ENCODE measurements around the gene MICB. TPM values are rescaled to one million over a fixed set of nuclear protein-coding genes. Genes with fewer than 3 reads are reported as not detected.

Gene MICB
- total RNA-seq, 2 donors from 2014 or later, result 1.6 to 3.1 TPM

DNA sequence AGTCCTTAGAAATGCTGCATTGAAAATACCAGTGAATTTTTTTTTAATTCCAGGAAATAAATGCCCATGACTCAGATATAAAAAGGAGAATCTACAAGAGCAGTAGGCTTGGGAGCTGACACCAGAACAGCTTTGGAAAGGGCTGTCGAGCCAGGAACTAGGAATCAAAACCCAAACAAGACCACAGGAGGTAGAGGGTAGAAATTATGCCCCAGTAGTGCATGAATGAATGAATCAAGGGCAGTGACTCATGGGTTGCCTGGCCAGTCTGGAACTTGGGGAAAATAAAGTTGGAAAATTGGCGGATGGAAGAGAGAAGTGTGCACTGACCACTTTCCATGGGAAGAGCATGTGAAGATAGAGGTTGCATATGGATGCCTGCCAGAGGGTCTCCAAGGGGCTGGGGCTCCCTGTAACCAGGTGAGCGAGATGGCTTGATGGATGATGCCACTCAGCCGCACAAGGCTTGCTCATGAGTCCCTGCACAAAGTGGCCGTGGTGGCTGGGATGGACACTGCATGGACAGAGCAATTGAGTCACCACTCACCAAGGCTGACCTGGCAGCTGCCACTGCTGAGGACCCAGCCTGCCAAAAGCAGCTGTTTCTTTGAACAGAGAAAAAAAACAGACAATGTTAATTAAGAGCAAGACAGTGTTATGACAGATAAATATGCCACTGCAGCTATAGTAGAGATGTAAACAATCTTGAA lies 15.7 kb downstream of the MICB start:
- Histone ChIP-seq H3K27ac (no peak overlapping the region), H3K4me1 (no peaks in the 10 kb centered on the region), H3K27me3 (no peaks in the 10 kb centered on the region), H3K4me3 (no peak overlapping the region), H3K9me3 (no peaks in the 10 kb centered on the region), H3K36me3 (no peaks in the 10 kb centered on the region)
- TF ChIP-seq, protein P1, sequence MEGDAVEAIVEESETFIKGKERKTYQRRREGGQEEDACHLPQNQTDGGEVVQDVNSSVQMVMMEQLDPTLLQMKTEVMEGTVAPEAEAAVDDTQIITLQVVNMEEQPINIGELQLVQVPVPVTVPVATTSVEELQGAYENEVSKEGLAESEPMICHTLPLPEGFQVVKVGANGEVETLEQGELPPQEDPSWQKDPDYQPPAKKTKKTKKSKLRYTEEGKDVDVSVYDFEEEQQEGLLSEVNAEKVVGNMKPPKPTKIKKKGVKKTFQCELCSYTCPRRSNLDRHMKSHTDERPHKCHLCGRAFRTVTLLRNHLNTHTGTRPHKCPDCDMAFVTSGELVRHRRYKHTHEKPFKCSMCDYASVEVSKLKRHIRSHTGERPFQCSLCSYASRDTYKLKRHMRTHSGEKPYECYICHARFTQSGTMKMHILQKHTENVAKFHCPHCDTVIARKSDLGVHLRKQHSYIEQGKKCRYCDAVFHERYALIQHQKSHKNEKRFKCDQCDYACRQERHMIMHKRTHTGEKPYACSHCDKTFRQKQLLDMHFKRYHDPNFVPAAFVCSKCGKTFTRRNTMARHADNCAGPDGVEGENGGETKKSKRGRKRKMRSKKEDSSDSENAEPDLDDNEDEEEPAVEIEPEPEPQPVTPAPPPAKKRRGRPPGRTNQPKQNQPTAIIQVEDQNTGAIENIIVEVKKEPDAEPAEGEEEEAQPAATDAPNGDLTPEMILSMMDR (IDR thresholded peaks at IDR 0.05), result no peak
- peak; percentile 42 for DNase-seq (ENCODE audit: low spot score)

DNA sequence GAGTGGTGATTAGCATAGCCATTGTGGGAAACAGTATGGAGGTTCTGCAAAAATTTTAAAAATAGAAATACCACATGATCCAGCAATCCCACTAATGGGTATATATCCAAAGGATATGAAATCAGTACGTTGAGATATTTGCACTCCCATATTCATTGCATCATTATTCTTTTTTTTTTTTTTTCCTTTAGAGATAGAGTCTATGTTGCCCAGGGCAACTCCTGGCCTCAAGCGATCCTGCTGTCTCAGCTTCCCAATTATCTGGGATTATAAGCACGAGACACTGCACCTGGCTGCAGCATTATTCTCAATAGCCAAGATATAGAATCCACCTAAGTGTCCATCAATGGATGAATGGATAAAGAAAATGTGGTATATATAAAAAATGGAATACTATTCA lies 23.9 kb downstream of the MICB start:
- Histone ChIP-seq H3K27ac (no peak overlapping the region), H3K4me1 (no peaks in the 10 kb centered on the region), H3K27me3 (no peaks in the 10 kb centered on the region), H3K9me3 (no peaks in the 10 kb centered on the region), H3K4me3 (no peak overlapping the region), H3K36me3 (no peaks in the 10 kb centered on the region)
- TF ChIP-seq, protein P1 (IDR thresholded peaks at IDR 0.05), result no peak
- DNase-seq (ENCODE audit: low spot score), result no peak

DNA sequence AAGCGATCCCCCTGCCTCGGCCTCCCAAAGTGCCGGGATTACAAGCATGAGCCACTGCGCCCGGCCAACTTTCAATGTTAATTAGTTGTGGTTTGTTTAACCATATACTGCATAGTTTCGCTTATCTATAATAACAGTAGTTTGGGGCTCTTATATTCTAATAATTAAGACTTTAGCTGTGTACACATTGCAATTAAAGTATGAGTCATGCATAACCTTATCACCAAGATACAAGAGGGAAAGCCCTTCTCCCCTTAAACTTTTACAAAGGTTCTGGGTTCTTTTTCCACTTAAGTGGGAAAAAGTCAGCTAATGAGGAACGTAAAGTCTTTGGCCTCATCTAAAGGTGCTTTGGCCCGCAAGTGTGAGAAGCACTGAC lies 27.6 kb downstream of the MICB start:
- H3K27me3 ChIP-seq, result no peaks in the 10 kb centered on the region
- DNase-seq (ENCODE audit: low spot score), result no peak
- no peaks in the 10 kb centered on the region for H3K9me3 ChIP-seq
- no peaks in the 10 kb centered on the region for H3K4me1 ChIP-seq
- no peak overlapping the region for H3K4me3 ChIP-seq
- peaks cover 12% of the 10 kb centered on the region for H3K36me3 ChIP-seq
- TF ChIP-seq, protein P1 (IDR thresholded peaks at IDR 0.05), result no peak
- no peak overlapping the region for H3K27ac ChIP-seq

DNA sequence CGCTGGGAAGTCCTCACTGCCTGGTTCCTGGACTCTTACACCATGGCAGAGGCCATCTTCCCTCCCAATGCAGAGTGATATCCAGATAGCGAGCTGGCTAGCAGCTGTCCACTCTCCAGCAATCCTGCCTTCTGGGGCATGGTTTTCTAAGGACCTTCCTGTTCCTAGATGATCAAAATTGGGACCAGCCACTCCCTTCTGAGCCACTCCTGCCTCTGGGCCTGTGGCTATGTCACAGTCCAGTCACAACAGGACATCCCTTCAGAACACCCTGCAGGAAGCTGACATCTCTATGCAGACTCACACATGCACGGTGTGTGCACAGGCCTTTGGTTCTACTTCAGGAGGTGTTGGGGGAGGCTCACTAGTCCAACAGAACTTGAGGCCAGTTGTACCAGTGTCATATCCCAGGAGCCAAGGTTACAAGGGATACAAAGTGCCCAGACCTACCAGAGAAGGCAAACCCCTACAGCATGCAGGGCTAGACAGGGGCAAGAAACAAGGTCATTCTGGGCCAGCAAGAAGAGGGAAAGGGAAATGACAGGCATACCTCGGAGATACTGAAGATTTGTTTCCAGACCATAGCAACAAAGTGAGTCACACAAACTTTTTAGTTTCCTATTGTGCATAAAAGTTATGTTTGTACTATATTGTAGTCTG lies 28.1 kb downstream of the MICB start:
- H3K27ac ChIP-seq, result no peak overlapping the region
- no peak overlapping the region for H3K4me3 ChIP-seq
- no peak for DNase-seq (ENCODE audit: low spot score)
- H3K9me3 ChIP-seq, result no peaks in the 10 kb centered on the region
- no peaks in the 10 kb centered on the region for H3K27me3 ChIP-seq
- no peaks in the 10 kb centered on the region for H3K4me1 ChIP-seq
- H3K36me3 ChIP-seq, result peaks cover 17% of the 10 kb centered on the region
- TF ChIP-seq, protein P1 (IDR thresholded peaks at IDR 0.05), result no peak

DNA sequence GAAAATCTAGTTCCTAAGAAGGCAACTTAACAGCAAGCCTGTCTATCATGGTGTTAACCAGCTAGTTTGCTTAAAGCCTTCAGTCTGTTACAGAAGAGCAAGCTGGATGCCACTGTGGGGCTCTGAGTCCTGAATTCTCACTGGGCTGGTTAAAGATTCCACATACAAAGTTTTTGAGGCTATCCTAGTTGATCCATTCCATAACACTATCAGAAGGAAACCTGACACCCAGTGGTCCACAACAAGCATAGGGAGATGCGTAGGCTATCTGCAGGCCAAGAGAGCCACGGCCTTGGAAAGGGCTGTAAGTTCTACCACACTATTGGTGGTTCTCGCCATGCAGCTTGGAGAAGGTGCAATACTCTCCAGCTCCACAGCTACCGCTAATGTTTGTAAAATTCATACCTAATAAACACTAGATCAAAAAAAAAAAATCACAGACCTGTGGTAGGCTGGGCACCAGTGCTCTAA lies 30.4 kb downstream of the MICB start:
- H3K27me3 ChIP-seq, result no peaks in the 10 kb centered on the region
- TF ChIP-seq, protein P1 (IDR thresholded peaks at IDR 0.05), result no peak
- DNase-seq (ENCODE audit: low spot score), result no peak
- H3K4me3 ChIP-seq, result no peak overlapping the region
- H3K36me3 ChIP-seq, result peaks cover 40% of the 10 kb centered on the region
- no peak overlapping the region for H3K27ac ChIP-seq
- no peaks in the 10 kb centered on the region for H3K4me1 ChIP-seq
- no peaks in the 10 kb centered on the region for H3K9me3 ChIP-seq
